RWPE2 (cell line): Measurements from ENCODE around the gene RNF207.

Experiments
- ATAC-seq: fragments of 200-7000 bp; cut with Tn5 transposase; 3 replicates; pipeline ENCODE4 v1.9.1; 2021; ENCODE audit warnings: low read depth
- DNase-seq: peaks from one replicate; pipeline ENCODE4 v3.0.0-alpha.2; 2020; ENCODE audit warnings: low spot score
- H3K27ac ChIP-seq: fragments of 450-650 bp; 2 replicates; pipeline ENCODE4 v1.5.1; 2017; ENCODE audit warnings: mild to moderate bottlenecking; ENCODE audit not compliant: poor library complexity, severe bottlenecking
- H3K27me3 ChIP-seq: fragments of 250-450 bp; sonication (Bioruptor Pico); 2 replicates; pipeline ENCODE4 v1.5.1; 2021; ENCODE audit warnings: mild to moderate bottlenecking, moderate library complexity; ENCODE audit not compliant: insufficient read depth, poor library complexity, severe bottlenecking
- H3K36me3 ChIP-seq: fragments of 250-450 bp; sonication (Bioruptor Pico); 2 replicates; pipeline ENCODE4 v1.5.1; 2020; ENCODE audit warnings: low read depth, mild to moderate bottlenecking, moderate library complexity
- H3K4me1 ChIP-seq: fragments of 250-450 bp; sonication (Bioruptor Pico); 2 replicates; pipeline ENCODE4 v1.5.1; 2021; ENCODE audit warnings: mild to moderate bottlenecking, moderate library complexity; ENCODE audit not compliant: insufficient read depth, poor library complexity, severe bottlenecking
- H3K4me3 ChIP-seq: fragments of 250-450 bp; sonication (Bioruptor Pico); 2 replicates; pipeline ENCODE4 v1.5.1; 2021; ENCODE audit warnings: mild to moderate bottlenecking, moderate library complexity; ENCODE audit not compliant: severe bottlenecking
- H3K9me3 ChIP-seq: fragments of 250-450 bp; sonication (Bioruptor Pico); 2 replicates; pipeline ENCODE4 v1.5.1; 2021; ENCODE audit warnings: mild to moderate bottlenecking, moderate library complexity; ENCODE audit not compliant: severe bottlenecking
- CTCF ChIP-seq: fragments of 450-650 bp; IDR thresholded peaks from one replicate; pipeline ENCODE4 v1.5.1; 2017; ENCODE audit warnings: mild to moderate bottlenecking, moderate library complexity; ENCODE audit not compliant: poor library complexity, severe bottlenecking

Gene RNF207

DNA sequence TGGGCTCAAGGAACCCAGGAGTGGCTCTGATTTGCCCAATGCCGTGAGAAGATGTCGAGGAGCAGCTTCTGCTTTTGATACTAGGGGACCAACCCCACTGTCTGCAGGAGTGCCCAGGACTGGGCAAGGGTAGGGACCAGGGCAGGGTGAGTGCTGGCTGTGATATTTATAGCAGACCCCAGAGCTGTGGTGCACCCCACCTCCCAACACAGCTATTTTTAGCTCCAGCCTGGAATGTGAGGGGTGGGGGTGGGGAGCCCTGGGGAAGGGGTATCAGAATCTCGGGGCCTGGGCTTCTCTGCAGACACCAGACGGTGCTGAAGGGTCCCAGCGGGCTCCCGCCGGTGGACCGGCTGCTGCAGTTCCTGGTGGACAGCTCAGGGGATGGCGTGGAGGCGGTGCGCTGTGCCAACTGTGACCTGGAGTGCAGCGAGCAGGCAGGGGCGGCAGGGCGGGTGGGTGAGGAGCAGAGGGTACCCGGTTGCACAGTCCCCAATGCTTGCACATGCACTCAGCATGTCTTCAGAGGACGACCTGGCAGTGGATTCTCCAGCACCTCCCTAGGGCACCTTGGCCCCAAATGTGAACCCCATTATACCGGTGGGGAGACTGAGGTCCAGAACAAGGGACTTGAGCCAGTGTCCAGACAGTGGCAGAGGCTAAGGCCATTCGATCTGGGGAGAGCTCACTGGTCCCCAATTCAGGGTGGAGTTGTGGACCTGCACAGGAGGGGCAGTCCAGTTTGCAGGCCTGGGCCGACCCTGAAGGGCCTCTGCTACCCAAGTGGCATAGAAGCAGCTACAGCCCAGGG, 1.4 kb downstream of the RNF207 start:
- H3K27me3 ChIP-seq: no peaks in the 10 kb centered on the region
- peak overlapping the region; percentile 47 for H3K4me3 ChIP-seq
- H3K27ac ChIP-seq: no peak overlapping the region
- no peaks in the 10 kb centered on the region for H3K4me1 ChIP-seq
- DNase-seq (no peak), ATAC-seq (no peak)
- 0 out of 2 replicates have a peak, but pooled peaks cover 2% of the 10 kb centered on the region for H3K36me3 ChIP-seq
- no peak for TF ChIP-seq CTCF
- no peaks in the 10 kb centered on the region for H3K9me3 ChIP-seq

DNA sequence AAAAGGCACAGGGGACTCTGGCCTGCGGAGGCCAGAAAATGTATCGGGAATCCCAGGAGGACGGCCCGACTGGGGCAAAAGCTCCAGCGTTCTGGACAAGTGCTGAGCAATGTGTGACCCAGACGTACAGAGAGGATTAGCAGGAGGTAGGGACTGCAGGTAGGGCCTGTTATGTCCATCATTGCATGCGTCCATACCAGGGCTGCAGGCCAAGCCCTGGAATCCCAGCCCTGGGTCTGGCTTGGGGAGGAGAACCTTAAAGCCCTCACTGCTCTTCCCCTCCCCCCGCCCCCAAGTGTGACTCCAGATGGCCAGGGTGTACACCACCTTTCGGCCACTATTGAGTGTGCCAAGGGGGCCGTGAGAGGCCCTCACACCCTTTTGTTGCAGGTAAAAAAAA, 2.0 kb downstream of the RNF207 start:
- ATAC-seq (no peak), DNase-seq (no peak)
- Histone ChIP-seq H3K4me1 (no peaks in the 10 kb centered on the region), H3K27ac (no peak overlapping the region), H3K4me3 (no peak overlapping the region), H3K9me3 (no peaks in the 10 kb centered on the region), H3K36me3 (peaks cover 8% of the 10 kb centered on the region; the same call in 1 of the 2 replicates), H3K27me3 (no peaks in the 10 kb centered on the region)
- no peak for TF ChIP-seq CTCF

GRCh38 chr1:6208723-6209660, 3.1 kb downstream of the RNF207 start:
- Histone ChIP-seq H3K4me3 (no peak overlapping the region), H3K4me1 (no peaks in the 10 kb centered on the region), H3K27me3 (no peaks in the 10 kb centered on the region), H3K9me3 (no peaks in the 10 kb centered on the region), H3K27ac (no peak overlapping the region), H3K36me3 (peaks cover 8% of the 10 kb centered on the region; the same call in 1 of the 2 replicates)
- no peak for TF ChIP-seq CTCF
- ATAC-seq: no peak
- DNase-seq: no peak

- H3K4me1 ChIP-seq: no peaks in the 10 kb centered on the region
- ATAC-seq: no peak
- no peak overlapping the region for H3K4me3 ChIP-seq
- no peaks in the 10 kb centered on the region for H3K27me3 ChIP-seq
- TF ChIP-seq CTCF: no peak
- no peak for DNase-seq
- H3K27ac ChIP-seq: no peak overlapping the region
- no peaks in the 10 kb centered on the region for H3K9me3 ChIP-seq
- peaks cover 8% of the 10 kb centered on the region; the same call in 1 of the 2 replicates for H3K36me3 ChIP-seq
These were observed 4.0 kb downstream of the RNF207 start for GRCh38 chr1:6209661-6210580.
